ENCODE results near the gene MAP4K4. TPM values are rescaled to one million over a fixed set of nuclear protein-coding genes. Genes with fewer than 3 reads are reported as not detected.

The MAP4K4 gene
- total RNA-seq, 1 experiment from 2014 or later: 2.7 TPM

DNA sequence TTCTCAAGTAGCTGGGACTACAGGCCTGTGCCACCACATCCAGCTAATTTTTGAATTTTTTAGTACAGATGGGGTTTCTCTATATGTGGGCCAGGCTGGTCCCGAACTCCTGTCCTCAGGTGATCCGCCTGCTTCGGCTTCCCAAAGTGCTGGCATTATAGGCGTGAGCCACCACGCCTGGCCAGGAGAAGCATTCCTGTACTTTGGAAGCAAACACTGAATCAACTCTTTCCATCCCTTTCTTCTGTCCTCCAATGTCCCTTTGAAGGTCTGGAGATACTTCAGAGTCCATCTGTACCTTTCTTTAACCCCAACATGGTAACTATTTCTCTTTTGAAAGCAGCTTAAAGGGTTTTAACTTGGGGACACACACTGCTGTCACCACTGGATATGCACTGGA is 23.6 kb upstream of the MAP4K4 start:
- no peaks in the 10 kb centered on the region for H3K27me3 ChIP-seq (ENCODE audit: low read length)
- no peak for DNase-seq
- no peak overlapping the region for H2AFZ ChIP-seq (ENCODE audit: low read length)
- no peaks in the 10 kb centered on the region for H3K4me1 ChIP-seq (ENCODE audit: low read length)
- no peaks in the 10 kb centered on the region for H3K36me3 ChIP-seq (ENCODE audit: insufficient read depth, low read length)
- H4K20me1 ChIP-seq (ENCODE audit: insufficient read depth, low read depth, low read length): no peaks in the 10 kb centered on the region
- H3K4me3 ChIP-seq (ENCODE audit: low read length): no peak overlapping the region
- H3K9me3 ChIP-seq (ENCODE audit: low read length): peaks cover 9% of the 10 kb centered on the region
- H3K9me2 ChIP-seq (replicated peaks; ENCODE audit: insufficient read depth, low read length): no peaks in the 10 kb centered on the region
- H3K9ac ChIP-seq (ENCODE audit: low read length): no peak overlapping the region
- H3K27ac ChIP-seq (ENCODE audit: low read length): no peak overlapping the region
- no peaks in the 10 kb centered on the region for H3K79me2 ChIP-seq (ENCODE audit: low read length)
- H3K4me2 ChIP-seq (ENCODE audit: low read depth, low read length, poor library complexity, severe bottlenecking): no peak overlapping the region

DNA sequence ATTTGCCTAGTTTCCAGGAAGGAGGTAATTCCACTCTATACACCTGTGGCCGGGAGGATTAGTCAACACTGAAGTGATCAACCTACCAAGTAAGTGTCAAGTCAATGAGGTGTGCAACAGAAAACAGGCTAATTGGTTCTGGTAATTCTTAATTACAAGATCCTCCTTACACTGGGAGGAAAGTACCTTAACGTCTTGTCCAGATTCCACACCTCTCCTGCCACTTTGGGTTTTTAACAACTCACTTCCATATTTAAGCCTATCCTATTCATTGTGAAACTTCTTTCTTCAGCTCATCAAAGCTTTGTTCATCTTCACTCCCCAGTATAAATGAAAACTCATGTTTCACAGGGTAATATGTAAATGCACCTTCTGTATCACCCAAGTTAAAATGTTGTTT is 22.0 kb upstream of the MAP4K4 start:
- DNase-seq: no peak
- Histone ChIP-seq H3K9me3 (ENCODE audit: low read length) (peaks cover 9% of the 10 kb centered on the region), H3K79me2 (ENCODE audit: low read length) (no peaks in the 10 kb centered on the region), H3K36me3 (ENCODE audit: insufficient read depth, low read length) (no peaks in the 10 kb centered on the region), H3K4me1 (ENCODE audit: low read length) (no peaks in the 10 kb centered on the region), H3K4me3 (ENCODE audit: low read length) (no peak overlapping the region), H3K9ac (ENCODE audit: low read length) (no peak overlapping the region), H4K20me1 (ENCODE audit: insufficient read depth, low read depth, low read length) (no peaks in the 10 kb centered on the region), H3K27ac (ENCODE audit: low read length) (no peak overlapping the region), H3K9me2 (replicated peaks; ENCODE audit: insufficient read depth, low read length) (no peaks in the 10 kb centered on the region), H3K27me3 (ENCODE audit: low read length) (no peaks in the 10 kb centered on the region), H3K4me2 (ENCODE audit: low read depth, low read length, poor library complexity, severe bottlenecking) (no peak overlapping the region), H2AFZ (ENCODE audit: low read length) (no peak overlapping the region)

GRCh38 chr2:101676674-101677073 is 20.8 kb upstream of the MAP4K4 start:
- no peak overlapping the region for H2AFZ ChIP-seq (ENCODE audit: low read length)
- H3K4me1 ChIP-seq (ENCODE audit: low read length): no peaks in the 10 kb centered on the region
- peaks cover 9% of the 10 kb centered on the region for H3K9me3 ChIP-seq (ENCODE audit: low read length)
- H3K27ac ChIP-seq (ENCODE audit: low read length): no peak overlapping the region
- H3K4me2 ChIP-seq (ENCODE audit: low read depth, low read length, poor library complexity, severe bottlenecking): no peak overlapping the region
- DNase-seq: no peak
- no peaks in the 10 kb centered on the region for H3K9me2 ChIP-seq (replicated peaks; ENCODE audit: insufficient read depth, low read length)
- no peak overlapping the region for H3K4me3 ChIP-seq (ENCODE audit: low read length)
- no peaks in the 10 kb centered on the region for H4K20me1 ChIP-seq (ENCODE audit: insufficient read depth, low read depth, low read length)
- H3K79me2 ChIP-seq (ENCODE audit: low read length): no peaks in the 10 kb centered on the region
- H3K36me3 ChIP-seq (ENCODE audit: insufficient read depth, low read length): no peaks in the 10 kb centered on the region
- H3K9ac ChIP-seq (ENCODE audit: low read length): no peak overlapping the region
- no peaks in the 10 kb centered on the region for H3K27me3 ChIP-seq (ENCODE audit: low read length)

DNA sequence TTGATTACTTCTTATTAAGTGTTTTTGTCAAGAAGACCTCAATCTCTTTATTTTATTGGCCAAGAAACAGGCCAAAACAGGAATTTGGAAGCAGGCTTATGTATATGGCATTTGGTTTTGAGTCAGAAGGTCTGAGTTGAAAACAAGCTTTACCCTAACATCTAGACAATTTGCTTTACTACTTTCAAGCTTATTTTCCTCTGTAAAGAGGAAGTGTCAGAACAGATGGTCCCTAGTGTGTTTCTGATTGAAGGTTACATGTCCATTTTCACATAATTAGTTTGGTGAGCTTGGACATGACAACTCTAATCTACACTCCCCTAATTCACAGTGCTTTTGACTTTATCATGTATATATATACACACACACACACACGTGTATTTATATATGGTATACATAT is 19.8 kb upstream of the MAP4K4 start:
- no peak overlapping the region for H3K27ac ChIP-seq (ENCODE audit: low read length)
- no peak overlapping the region for H3K9ac ChIP-seq (ENCODE audit: low read length)
- H3K4me3 ChIP-seq (ENCODE audit: low read length): no peak overlapping the region
- no peak for DNase-seq
- H3K9me2 ChIP-seq (replicated peaks; ENCODE audit: insufficient read depth, low read length): no peaks in the 10 kb centered on the region
- H3K9me3 ChIP-seq (ENCODE audit: low read length): peaks cover under 1% of the 10 kb centered on the region; the same call in 1 of the 2 replicates
- H2AFZ ChIP-seq (ENCODE audit: low read length): no peak overlapping the region
- H3K79me2 ChIP-seq (ENCODE audit: low read length): no peaks in the 10 kb centered on the region
- no peaks in the 10 kb centered on the region for H3K4me1 ChIP-seq (ENCODE audit: low read length)
- H3K4me2 ChIP-seq (ENCODE audit: low read depth, low read length, poor library complexity, severe bottlenecking): no peak overlapping the region
- no peaks in the 10 kb centered on the region for H3K36me3 ChIP-seq (ENCODE audit: insufficient read depth, low read length)
- no peaks in the 10 kb centered on the region for H3K27me3 ChIP-seq (ENCODE audit: low read length)
- H4K20me1 ChIP-seq (ENCODE audit: insufficient read depth, low read depth, low read length): no peaks in the 10 kb centered on the region

- H2AFZ ChIP-seq (ENCODE audit: low read length): no peak overlapping the region
- H3K79me2 ChIP-seq (ENCODE audit: low read length): no peaks in the 10 kb centered on the region
These were observed 19.1 kb upstream of the MAP4K4 start for GRCh38 chr2:101678379-101678778.

DNA sequence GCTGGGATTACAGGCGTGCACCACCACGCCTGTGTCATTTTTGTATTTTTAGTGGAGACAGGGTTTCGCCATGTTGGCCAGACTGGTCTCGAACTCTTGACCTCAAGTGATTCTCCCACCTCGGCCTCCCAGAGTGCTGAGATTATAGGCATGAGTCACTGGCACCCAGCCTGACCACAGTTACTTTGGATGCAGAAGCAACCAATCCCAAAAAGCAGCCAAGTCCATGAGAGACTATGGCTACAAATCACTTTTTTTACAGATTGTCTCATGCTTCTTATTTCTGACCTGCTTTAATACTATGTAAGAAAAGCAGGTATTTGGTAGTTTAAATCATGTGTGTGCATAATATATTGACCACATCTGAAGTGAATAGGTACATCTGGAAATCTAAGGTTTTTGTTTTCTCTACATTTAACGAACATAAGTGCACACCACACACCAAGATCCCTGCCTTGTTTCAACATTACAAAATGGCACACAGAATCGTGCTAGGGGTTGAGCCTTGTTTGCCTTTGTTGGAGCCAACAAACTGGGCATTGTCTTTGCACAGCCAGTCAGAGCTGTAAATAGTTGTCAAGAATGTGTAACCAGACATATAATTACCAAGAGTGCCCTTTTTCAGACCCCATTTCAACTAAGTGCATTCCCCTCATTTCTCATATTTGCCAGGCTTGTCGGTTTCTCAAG is 18.3 kb upstream of the MAP4K4 start:
- Histone ChIP-seq H3K27me3 (ENCODE audit: low read length) (no peaks in the 10 kb centered on the region), H2AFZ (ENCODE audit: low read length) (no peak overlapping the region), H3K27ac (ENCODE audit: low read length) (no peak overlapping the region), H3K9ac (ENCODE audit: low read length) (no peak overlapping the region), H3K4me3 (ENCODE audit: low read length) (no peak overlapping the region), H4K20me1 (ENCODE audit: insufficient read depth, low read depth, low read length) (no peaks in the 10 kb centered on the region), H3K9me2 (replicated peaks; ENCODE audit: insufficient read depth, low read length) (no peaks in the 10 kb centered on the region), H3K79me2 (ENCODE audit: low read length) (no peaks in the 10 kb centered on the region), H3K4me2 (ENCODE audit: low read depth, low read length, poor library complexity, severe bottlenecking) (no peak overlapping the region), H3K9me3 (ENCODE audit: low read length) (no peaks in the 10 kb centered on the region), H3K4me1 (ENCODE audit: low read length) (no peaks in the 10 kb centered on the region), H3K36me3 (ENCODE audit: insufficient read depth, low read length) (no peaks in the 10 kb centered on the region)
- DNase-seq: no peak

More at GRCh38 chr2:101678379-101678778, 19.1 kb upstream of the MAP4K4 start:
- H3K4me3 ChIP-seq (ENCODE audit: low read length): no peak overlapping the region
- H3K36me3 ChIP-seq (ENCODE audit: insufficient read depth, low read length): no peaks in the 10 kb centered on the region
- no peaks in the 10 kb centered on the region for H3K4me1 ChIP-seq (ENCODE audit: low read length)
- H3K9me2 ChIP-seq (replicated peaks; ENCODE audit: insufficient read depth, low read length): no peaks in the 10 kb centered on the region
- H4K20me1 ChIP-seq (ENCODE audit: insufficient read depth, low read depth, low read length): no peaks in the 10 kb centered on the region
- H3K9ac ChIP-seq (ENCODE audit: low read length): no peak overlapping the region
- DNase-seq: no peak
- no peak overlapping the region for H3K27ac ChIP-seq (ENCODE audit: low read length)
- H3K27me3 ChIP-seq (ENCODE audit: low read length): no peaks in the 10 kb centered on the region
- H3K4me2 ChIP-seq (ENCODE audit: low read depth, low read length, poor library complexity, severe bottlenecking): no peak overlapping the region
- no peaks in the 10 kb centered on the region for H3K9me3 ChIP-seq (ENCODE audit: low read length)

- no peak overlapping the region for H3K4me2 ChIP-seq (ENCODE audit: low read depth, low read length, poor library complexity, severe bottlenecking)
These were observed 17.6 kb upstream of the MAP4K4 start for GRCh38 chr2:101679801-101680487.

DNA sequence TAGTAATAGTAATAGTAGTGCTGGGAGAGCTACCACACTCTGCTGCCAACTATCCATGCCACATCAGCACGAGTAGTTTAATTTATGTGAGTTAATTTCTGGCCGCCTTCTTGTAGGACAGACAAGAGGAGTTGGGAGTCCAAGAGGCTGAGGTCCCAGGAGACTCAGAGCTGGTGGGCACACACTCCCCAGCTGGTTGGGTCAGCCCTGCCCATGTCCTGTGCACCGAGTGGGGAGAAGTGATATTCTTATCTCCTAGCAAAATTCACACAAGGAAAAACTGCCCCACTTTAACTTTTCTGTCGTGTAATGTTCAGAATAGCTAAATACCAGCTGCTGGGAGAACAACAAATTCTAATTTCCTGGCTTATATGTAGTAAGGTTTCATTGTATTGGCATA is 15.2 kb upstream of the MAP4K4 start:
- no peaks in the 10 kb centered on the region for H4K20me1 ChIP-seq (ENCODE audit: insufficient read depth, low read depth, low read length)
- no peak for DNase-seq
- H3K27ac ChIP-seq (ENCODE audit: low read length): no peak overlapping the region
- H2AFZ ChIP-seq (ENCODE audit: low read length): no peak overlapping the region
- no peak overlapping the region for H3K4me2 ChIP-seq (ENCODE audit: low read depth, low read length, poor library complexity, severe bottlenecking)
- H3K9me3 ChIP-seq (ENCODE audit: low read length): no peaks in the 10 kb centered on the region
- H3K36me3 ChIP-seq (ENCODE audit: insufficient read depth, low read length): no peaks in the 10 kb centered on the region
- no peaks in the 10 kb centered on the region for H3K79me2 ChIP-seq (ENCODE audit: low read length)
- H3K4me1 ChIP-seq (ENCODE audit: low read length): no peaks in the 10 kb centered on the region
- H3K27me3 ChIP-seq (ENCODE audit: low read length): no peaks in the 10 kb centered on the region
- H3K9ac ChIP-seq (ENCODE audit: low read length): no peak overlapping the region
- H3K9me2 ChIP-seq (replicated peaks; ENCODE audit: insufficient read depth, low read length): no peaks in the 10 kb centered on the region
- no peak overlapping the region for H3K4me3 ChIP-seq (ENCODE audit: low read length)

More at GRCh38 chr2:101679801-101680487, 17.6 kb upstream of the MAP4K4 start:
- Histone ChIP-seq H3K27me3 (ENCODE audit: low read length) (no peaks in the 10 kb centered on the region), H3K79me2 (ENCODE audit: low read length) (no peaks in the 10 kb centered on the region), H3K4me1 (ENCODE audit: low read length) (no peaks in the 10 kb centered on the region), H3K9ac (ENCODE audit: low read length) (no peak overlapping the region), H3K4me3 (ENCODE audit: low read length) (no peak overlapping the region), H4K20me1 (ENCODE audit: insufficient read depth, low read depth, low read length) (no peaks in the 10 kb centered on the region), H3K27ac (ENCODE audit: low read length) (no peak overlapping the region), H3K36me3 (ENCODE audit: insufficient read depth, low read length) (no peaks in the 10 kb centered on the region), H3K9me3 (ENCODE audit: low read length) (no peaks in the 10 kb centered on the region), H3K9me2 (replicated peaks; ENCODE audit: insufficient read depth, low read length) (no peaks in the 10 kb centered on the region), H2AFZ (ENCODE audit: low read length) (no peak overlapping the region)
- no peak for DNase-seq
